HG02642 (cell line): ENCODE data around the gene MCRS1.
"Not testable (repeated sequence)": the region's sequence is repeated elsewhere in the genome, so short reads cannot be mapped to it uniquely, and the experiment has no call there.

Source experiments
- ATAC-seq: cut with Tn5 transposase; IDR thresholded peaks from one replicate; pipeline ENCODE4 v1.9.1; 2021; ENCODE audit warnings: mild to moderate bottlenecking; ENCODE audit not compliant: unreplicated experiment, poor library complexity

The MCRS1 gene, protein sequence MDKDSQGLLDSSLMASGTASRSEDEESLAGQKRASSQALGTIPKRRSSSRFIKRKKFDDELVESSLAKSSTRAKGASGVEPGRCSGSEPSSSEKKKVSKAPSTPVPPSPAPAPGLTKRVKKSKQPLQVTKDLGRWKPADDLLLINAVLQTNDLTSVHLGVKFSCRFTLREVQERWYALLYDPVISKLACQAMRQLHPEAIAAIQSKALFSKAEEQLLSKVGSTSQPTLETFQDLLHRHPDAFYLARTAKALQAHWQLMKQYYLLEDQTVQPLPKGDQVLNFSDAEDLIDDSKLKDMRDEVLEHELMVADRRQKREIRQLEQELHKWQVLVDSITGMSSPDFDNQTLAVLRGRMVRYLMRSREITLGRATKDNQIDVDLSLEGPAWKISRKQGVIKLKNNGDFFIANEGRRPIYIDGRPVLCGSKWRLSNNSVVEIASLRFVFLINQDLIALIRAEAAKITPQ

DNA sequence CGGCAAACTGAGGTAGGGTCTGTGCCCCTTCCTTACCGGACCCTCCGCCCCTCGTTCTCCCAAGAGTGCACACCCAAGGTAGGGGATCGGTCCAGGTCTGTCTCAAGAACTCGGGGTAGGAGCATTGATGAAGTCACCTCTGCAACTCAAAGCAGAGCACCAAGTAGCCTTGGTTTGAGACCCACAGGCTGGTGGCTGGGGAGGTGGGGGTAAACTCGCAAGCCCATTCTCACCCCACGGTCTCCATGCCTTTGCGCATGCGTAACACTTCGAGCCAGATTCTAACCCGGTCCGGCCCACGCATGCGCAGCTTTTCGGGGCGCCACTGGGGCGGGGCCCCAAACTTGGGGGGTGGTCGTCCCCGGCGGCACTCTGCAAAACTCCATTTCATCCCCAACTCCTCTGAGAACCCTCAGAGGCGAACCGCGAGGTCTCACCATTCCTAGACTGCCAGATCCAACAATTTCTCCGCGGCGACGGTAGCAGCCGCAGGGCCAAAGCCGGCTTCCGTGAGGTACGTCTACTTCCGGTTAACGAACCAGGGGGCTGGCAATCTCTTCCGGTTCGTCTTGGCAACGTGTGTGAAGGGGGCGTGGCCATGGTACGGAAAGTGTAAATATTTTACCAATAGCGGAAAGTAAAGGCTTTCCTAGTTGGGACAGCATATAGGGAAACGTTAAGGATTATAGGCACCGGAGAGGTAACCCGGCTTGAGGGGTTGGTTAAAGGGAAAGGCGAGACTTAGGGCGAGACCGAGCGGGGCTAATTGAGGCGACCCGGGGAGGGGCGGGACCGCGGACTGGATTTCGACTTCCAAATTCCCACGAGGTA is at the start of gene MCRS1:
Gene MCRS1, minus strand, starts transcription at position 532 of the 831 bp plus-strand sequence. CDS start 1,411 bp downstream, outside the sequence.
- ATAC-seq, result peak; percentile 88

GRCh38 chr12:49616533-49617219 is 48.7 kb upstream of the MCRS1 start:
- ATAC-seq, result no peak

DNA sequence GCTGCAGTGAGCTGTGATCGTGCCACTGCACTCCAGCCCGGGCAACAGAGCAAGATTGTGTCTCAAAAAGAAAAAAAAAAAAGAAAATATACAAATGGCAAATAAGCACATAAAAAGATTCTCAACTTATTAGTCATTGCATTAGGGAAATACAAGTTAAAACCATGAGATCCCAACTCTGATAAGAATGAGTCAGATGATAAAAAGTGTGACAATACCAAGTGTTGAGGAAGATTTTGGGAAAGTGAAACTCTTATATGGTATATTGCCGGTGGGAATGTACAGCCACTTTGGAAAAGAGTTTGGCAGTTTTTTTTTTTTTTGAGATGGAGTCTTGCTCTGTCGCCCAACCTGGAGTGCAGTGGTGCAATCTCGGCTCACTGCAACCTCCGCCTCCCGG is 47.8 kb upstream of the MCRS1 start:
- ATAC-seq, result no peak

DNA sequence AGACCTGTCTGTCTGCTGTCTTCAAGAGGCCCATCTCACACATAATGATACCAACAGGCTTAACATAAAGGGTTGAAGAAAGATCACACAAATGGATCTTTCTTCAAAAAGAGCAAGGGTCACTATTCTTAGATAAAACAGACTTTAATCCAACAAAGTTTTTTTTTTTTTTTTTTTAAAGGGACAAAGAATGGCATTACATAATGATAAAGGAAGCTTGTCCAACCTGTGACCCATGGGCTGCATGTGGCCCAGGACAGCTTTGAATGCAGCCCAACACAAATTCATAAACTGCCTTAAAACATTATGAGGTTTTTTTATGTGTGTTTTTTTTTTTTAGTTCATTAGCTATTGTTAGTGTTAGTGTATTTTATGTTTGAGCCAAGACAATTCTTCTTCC is 44.3 kb upstream of the MCRS1 start:
- ATAC-seq, result no peak

- not testable (repeated sequence) for ATAC-seq
Observed at GRCh38 chr12:49610785-49611184, 42.8 kb upstream of the MCRS1 start.

GRCh38 chr12:49609875-49610154 is 41.9 kb upstream of the MCRS1 start:
- ATAC-seq, result no peak

DNA sequence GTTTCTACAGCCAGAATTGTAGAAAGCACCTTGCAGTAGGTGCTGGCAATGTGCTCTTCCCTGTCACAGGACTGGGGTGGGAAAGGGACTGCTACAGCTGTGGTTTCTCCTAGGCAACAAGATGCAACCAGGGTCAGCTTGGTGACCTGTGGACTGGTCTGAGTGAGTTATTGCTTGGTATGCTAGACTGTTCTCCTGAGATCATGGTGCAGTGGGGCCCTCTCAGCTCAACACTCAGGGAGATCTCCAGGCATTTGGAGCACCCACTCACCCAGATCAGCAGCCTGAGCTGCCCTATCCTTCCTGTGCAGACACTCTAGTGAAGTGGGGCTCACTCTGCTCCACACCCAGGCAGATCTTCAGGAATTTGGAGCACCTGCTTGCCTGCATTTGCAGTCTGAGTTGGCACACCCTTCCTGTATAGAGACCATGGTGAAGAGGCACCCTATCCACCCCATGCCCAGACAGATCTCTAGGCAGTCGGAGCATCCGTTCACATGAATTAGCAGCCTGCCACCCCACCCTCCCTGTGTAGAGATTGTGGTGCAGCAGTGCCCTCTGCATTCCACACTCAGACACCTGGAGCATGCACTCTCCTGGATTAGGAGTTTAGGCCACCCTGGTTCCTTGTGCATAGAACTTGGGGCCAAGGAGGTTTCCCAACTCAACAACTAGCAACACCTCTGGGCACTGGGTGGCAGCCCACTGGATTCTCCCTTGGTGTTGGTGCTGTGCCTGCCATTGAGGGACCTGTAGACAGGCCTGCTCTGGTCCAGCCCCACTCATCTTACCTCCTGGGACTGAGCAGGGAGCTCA is 41.3 kb upstream of the MCRS1 start:
- no peak for ATAC-seq

DNA sequence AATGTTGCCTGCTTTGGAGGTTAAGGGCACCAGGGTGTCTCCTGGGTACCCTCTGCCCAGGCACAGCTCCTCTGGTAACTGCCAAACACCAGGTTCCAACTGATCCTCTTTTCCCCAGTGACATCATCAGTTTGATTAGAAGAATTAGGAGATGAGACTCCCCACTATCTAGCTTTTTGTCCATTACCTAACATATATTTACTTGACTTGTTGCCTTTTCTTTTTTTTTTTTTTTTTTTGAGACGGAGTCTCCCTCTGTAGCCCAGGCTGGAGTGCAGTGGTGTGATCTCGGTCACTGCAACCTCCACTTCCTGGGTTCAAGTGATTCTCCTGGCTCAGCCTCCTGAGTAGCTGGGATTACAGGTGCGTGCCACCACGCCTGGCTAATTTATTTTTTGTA is 37.6 kb upstream of the MCRS1 start, which contains the start of gene FAM186B:
Gene FAM186B, minus strand, starts transcription at position 101 of the 400 bp plus-strand sequence. CDS start 162 bp downstream, outside the sequence.
- ATAC-seq, result not testable (repeated sequence)

- no peak for ATAC-seq
Observed at GRCh38 chr12:49604856-49605255, 36.9 kb upstream of the MCRS1 start.

DNA sequence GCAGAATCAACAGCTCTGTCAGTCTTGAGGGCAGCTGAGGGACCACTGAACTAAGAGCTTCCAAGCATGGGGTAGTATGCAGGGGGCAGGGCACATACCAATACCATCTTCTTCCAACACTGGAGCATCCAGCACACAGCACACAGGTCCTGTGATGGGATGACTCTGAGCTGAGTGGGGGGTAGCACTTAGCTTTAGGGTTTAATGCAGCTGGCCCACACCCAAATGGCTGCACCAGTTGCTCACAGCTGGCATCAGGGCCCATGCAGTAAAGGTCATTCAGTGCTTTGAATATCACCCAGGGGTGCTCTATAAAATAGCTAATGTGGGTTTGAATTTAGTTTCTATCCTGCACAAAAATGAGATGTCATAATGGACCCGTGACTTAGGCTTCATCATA is 35.8 kb upstream of the MCRS1 start:
- no peak for ATAC-seq

DNA sequence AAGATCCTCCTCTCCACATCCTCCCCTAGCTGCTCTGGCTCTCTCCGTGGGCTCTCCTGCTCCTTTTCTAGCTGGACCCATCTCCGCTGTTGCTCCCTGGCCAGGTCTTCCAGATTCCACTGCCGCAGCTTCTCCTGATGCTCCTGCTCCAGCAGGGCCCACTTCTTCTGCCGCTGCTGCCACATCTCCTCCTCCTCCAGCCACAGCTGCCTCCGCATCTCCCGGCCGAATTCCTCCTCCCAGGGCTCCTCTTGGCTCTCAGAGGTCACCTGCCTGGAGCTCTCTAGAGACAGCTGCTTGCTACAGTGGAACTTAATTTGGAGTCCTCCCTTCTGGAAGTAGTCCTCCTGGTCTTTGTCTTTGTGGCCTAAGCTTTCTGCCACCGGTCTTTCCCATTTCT is 32.0 kb upstream of the MCRS1 start:
- ATAC-seq, result no peak

- ATAC-seq, result no peak
Observed at GRCh38 chr12:49598527-49598926, 30.6 kb upstream of the MCRS1 start.

DNA sequence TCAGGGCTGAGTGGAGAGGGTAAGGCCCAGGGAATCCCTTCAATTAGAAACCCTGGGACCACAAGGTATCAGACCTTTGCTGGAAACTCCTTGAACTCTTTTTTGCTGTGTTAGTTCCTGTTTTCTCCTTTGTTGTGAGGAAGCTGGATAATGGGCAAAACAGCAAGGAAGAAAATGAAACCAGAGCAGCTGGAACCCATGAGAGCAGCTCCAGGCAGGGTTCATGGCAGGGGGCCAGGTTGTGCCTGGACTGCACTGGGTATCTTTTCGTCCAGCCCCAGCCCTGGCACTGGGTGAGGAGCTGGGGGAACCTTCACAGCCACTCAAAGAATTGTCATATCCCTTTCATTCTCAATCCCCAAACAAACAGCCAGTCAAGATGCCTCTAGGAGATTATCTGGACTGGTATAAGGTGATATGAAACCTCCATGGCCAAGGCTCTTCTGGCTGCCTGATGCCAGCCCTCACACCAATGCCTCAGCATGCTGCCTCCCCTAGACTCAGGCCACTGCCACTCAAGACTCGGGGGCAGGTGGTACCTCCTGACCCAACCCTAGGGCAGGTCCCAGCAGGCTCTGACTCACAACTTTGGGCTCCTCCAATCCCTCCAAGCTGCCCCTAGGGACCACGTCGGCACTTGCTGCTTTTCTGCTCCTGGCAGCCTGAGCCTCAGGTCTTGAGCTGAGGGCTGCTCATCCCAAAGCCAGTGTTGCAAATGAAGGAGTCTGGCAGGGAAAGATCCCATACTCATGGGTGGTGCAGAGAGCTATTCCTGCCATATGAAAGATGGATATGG is 21.0 kb upstream of the MCRS1 start:
- ATAC-seq, result no peak

- ATAC-seq, result no peak
Observed at GRCh38 chr12:49588281-49588680, 20.3 kb upstream of the MCRS1 start.

DNA sequence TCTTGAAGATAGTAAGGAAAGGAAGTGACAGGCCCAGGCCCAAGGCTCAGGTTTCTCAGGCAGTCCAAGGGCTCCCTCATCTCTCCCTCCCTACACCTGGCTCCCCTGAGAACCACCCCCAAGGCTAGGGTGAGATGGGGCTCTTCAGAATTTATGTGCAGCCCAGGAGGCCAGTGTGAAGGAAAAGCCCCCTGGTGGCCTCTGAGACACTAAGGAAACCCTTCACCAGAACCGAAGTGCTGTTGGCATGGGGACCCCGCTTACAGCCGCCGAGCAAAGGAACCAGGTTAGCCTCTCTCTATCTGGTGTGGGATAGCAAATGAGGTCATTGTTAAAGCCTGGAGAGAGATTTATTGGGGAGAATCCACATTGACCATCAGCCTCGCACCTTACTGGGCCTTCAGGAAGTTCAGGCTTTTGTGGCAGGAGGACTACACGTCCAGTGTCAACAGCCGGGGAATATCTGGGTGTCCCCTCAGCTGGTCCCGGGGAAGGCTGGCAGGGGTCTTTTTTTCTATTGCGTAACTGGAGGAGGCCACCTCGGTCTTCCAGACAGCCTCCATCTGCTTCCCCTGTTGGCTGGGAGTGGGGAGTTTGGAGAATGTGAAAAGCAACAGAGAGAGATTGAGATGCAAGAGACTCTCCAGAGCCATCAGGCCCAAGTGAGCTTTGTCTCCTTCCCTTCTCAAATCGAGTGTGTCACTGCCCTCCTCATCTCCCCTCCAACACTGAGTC is 19.4 kb upstream of the MCRS1 start:
- ATAC-seq, result no peak

- ATAC-seq, result no peak
Observed at GRCh38 chr12:49585477-49586459, 17.8 kb upstream of the MCRS1 start.

GRCh38 chr12:49584591-49584990 is 16.6 kb upstream of the MCRS1 start:
- ATAC-seq, result no peak
